NCI-H2196 (cell line): Measurements from ENCODE around the gene MIX23.

Source experiments
- DNase-seq: peaks from one replicate; lab custom pipeline; 2025; ENCODE audit not compliant: unreplicated experiment; lab: John Stamatoyannopoulos, UW

Gene MIX23

GRCh38 chr3:122382888-122383666, at the start of gene MIX23:
TSS of gene MIX23 (minus strand) at chr3:122383231. CDS start at chr3:122383224, 7 bp downstream.
- peak; percentile 94 for DNase-seq

- no peak for DNase-seq
These were observed 47.3 kb upstream of the MIX23 start for GRCh38 chr3:122430371-122430770.

GRCh38 chr3:122427857-122428471, 44.9 kb upstream of the MIX23 start:
- DNase-seq = no peak

- DNase-seq = no peak
These were observed 38.8 kb upstream of the MIX23 start for GRCh38 chr3:122421836-122422235.

- DNase-seq = no peak
These were observed 38.1 kb upstream of the MIX23 start for GRCh38 chr3:122421101-122421500.

GRCh38 chr3:122416966-122417365, 33.9 kb upstream of the MIX23 start:
- no peak for DNase-seq

GRCh38 chr3:122415762-122416654, 33.0 kb upstream of the MIX23 start, which contains the start of gene WDR5B:
TSS of gene WDR5B (minus strand) at chr3:122416062. CDS start at chr3:122415528, 534 bp downstream.
- DNase-seq = no peak

- no peak for DNase-seq
These were observed 32.2 kb upstream of the MIX23 start for GRCh38 chr3:122415104-122415744.

GRCh38 chr3:122414391-122414790, 31.4 kb upstream of the MIX23 start:
- DNase-seq = no peak

GRCh38 chr3:122410639-122411038, 27.6 kb upstream of the MIX23 start:
- no peak for DNase-seq

GRCh38 chr3:122410111-122410510, 27.1 kb upstream of the MIX23 start:
- no peak for DNase-seq

GRCh38 chr3:122409446-122409845, 26.4 kb upstream of the MIX23 start:
- DNase-seq = no peak

GRCh38 chr3:122407946-122408345, 24.9 kb upstream of the MIX23 start:
- DNase-seq = no peak

GRCh38 chr3:122406198-122406597, 23.2 kb upstream of the MIX23 start:
- DNase-seq = no peak

- no peak for DNase-seq
These were observed 22.0 kb upstream of the MIX23 start for GRCh38 chr3:122405015-122405414.

- no peak for DNase-seq
These were observed 20.5 kb upstream of the MIX23 start for GRCh38 chr3:122403489-122403888.

- no peak for DNase-seq
These were observed 15.9 kb upstream of the MIX23 start for GRCh38 chr3:122398920-122399319.

GRCh38 chr3:122397201-122397600, 14.2 kb upstream of the MIX23 start:
- no peak for DNase-seq

- DNase-seq = no peak
These were observed 13.5 kb upstream of the MIX23 start for GRCh38 chr3:122396511-122396910.

- no peak for DNase-seq
These were observed 12.6 kb upstream of the MIX23 start for GRCh38 chr3:122395582-122395981.

GRCh38 chr3:122394173-122394572, 11.1 kb upstream of the MIX23 start:
- no peak for DNase-seq
